SU-DHL-6 (cell line): ENCODE measurements around the gene RRP9.

Experiments
- CTCF ChIP-seq: fragments of 200-600 bp; sonication (generic); IDR thresholded peaks from one replicate; pipeline ENCODE4 v1.5.1; 2017; ENCODE audit warnings: antibody characterized with exemption, mild to moderate bottlenecking, low read length, moderate library complexity; ENCODE audit not compliant: insufficient read depth, poor library complexity, severe bottlenecking
- EZH2phosphoT487 ChIP-seq: fragments of 200-600 bp; sonication (generic), shearing (Covaris generic); conservative IDR thresholded peaks from 2 replicates; pipeline ENCODE4 v1.6.1; 2018; ENCODE audit warnings: mild to moderate bottlenecking, antibody characterized with exemption, low read length, moderate library complexity, mixed read lengths

- no peak for TF ChIP-seq CTCF
- no peak for TF ChIP-seq EZH2phosphoT487
Observed at GRCh38 chr3:51935886-51936755, 5.6 kb downstream of the RRP9 start.
